ENCODE measurements around the gene DNAJC13. TPM values are rescaled to one million over a fixed set of nuclear protein-coding genes. Genes with fewer than 3 reads are reported as not detected.
"Not testable (repeated sequence)": the region's sequence is repeated elsewhere in the genome, so short reads cannot be mapped to it uniquely, and the experiment has no call there.

DNAJC13 gene
- total RNA-seq, 1 experiment from 2014 or later, result 24.7 TPM

DNA sequence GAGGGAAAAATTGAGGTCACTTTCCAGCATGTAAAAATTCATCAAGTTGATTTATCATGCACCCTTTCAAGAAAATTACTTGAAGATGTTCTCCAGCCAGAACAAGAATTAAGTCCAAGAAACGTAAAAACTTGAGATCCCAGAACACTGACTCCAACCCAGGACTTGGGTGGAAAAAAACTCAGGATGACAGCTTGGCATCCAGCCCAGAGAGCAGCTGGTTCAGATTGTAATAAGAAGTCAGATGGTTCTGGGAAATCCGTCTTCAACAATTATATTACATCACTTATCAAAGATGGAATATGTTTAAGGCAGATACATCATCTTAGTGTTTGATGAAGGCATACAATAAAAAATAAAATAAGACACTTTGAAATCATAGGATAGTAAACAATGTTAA lies 23.0 kb upstream of the DNAJC13 start:
- no peak overlapping the region for H3K4me2 ChIP-seq (ENCODE audit: low read length)
- no peaks in the 10 kb centered on the region for H4K20me1 ChIP-seq (ENCODE audit: low read length)
- no peak overlapping the region for H3K27ac ChIP-seq (ENCODE audit: low read length)
- no peak overlapping the region for H2AFZ ChIP-seq (ENCODE audit: low read length)
- intact Hi-C loops (cut with micrococcal nuclease), result no loop called here
- no TSS peak for BruUV-seq (replicated peaks)
- H3K9me3 ChIP-seq (ENCODE audit: low read length), result no peaks in the 10 kb centered on the region
- H3K9ac ChIP-seq (ENCODE audit: low read length), result no peak overlapping the region
- H3K27me3 ChIP-seq (ENCODE audit: low read length), result no peaks in the 10 kb centered on the region
- no peak for ATAC-seq
- H3K79me2 ChIP-seq (ENCODE audit: low read length), result no peaks in the 10 kb centered on the region
- H3K4me1 ChIP-seq (ENCODE audit: insufficient read depth, low read length), result no peaks in the 10 kb centered on the region
- no peaks in the 10 kb centered on the region for H3K9me2 ChIP-seq (replicated peaks; ENCODE audit: low read length)
- ChIA-PET CTCF (no interaction called here), POLR2A (ENCODE audit: unreplicated experiment) (no interaction called here)
- TF ChIP-seq CTCF (conservative IDR thresholded peaks at IDR 0.05; ENCODE audit: low read depth, low read length) (no peak), EZH2 (IDR thresholded peaks at IDR 0.05; ENCODE audit: low read length, unreplicated experiment) (no peak), EZH2phosphoT487 (IDR thresholded peaks at IDR 0.05; ENCODE audit: borderline replicate concordance, low read length) (no peak)
- no peak for DNase-seq
- no peak overlapping the region for H3K4me3 ChIP-seq (ENCODE audit: low read length)
- H3K36me3 ChIP-seq (ENCODE audit: low read depth, low read length), result no peaks in the 10 kb centered on the region
- no peaks in the 10 kb centered on the region for H3F3A ChIP-seq (ENCODE audit: low read length, unreplicated experiment)

GRCh38 chr3:132395126-132395525 lies 22.2 kb upstream of the DNAJC13 start:
- no peaks in the 10 kb centered on the region for H4K20me1 ChIP-seq (ENCODE audit: low read length)
- intact Hi-C loops (cut with micrococcal nuclease), result no loop called here
- no peak overlapping the region for H3K4me3 ChIP-seq (ENCODE audit: low read length)
- TF ChIP-seq EZH2 (IDR thresholded peaks at IDR 0.05; ENCODE audit: low read length, unreplicated experiment), result no peak
- TF ChIP-seq EZH2phosphoT487 (IDR thresholded peaks at IDR 0.05; ENCODE audit: borderline replicate concordance, low read length), result no peak
- no peak for TF ChIP-seq CTCF (conservative IDR thresholded peaks at IDR 0.05; ENCODE audit: low read depth, low read length)
- ChIA-PET POLR2A (ENCODE audit: unreplicated experiment) (no interaction called here), CTCF (no interaction called here)
- H3K9ac ChIP-seq (ENCODE audit: low read length), result no peak overlapping the region
- no peaks in the 10 kb centered on the region for H3K27me3 ChIP-seq (ENCODE audit: low read length)
- ATAC-seq (no peak), DNase-seq (no peak)
- no TSS peak for BruUV-seq (replicated peaks)
- H3F3A ChIP-seq (ENCODE audit: low read length, unreplicated experiment), result no peaks in the 10 kb centered on the region
- H3K4me2 ChIP-seq (ENCODE audit: low read length), result no peak overlapping the region
- H3K36me3 ChIP-seq (ENCODE audit: low read depth, low read length), result no peaks in the 10 kb centered on the region
- no peak overlapping the region for H2AFZ ChIP-seq (ENCODE audit: low read length)
- H3K9me2 ChIP-seq (replicated peaks; ENCODE audit: low read length), result no peaks in the 10 kb centered on the region
- no peaks in the 10 kb centered on the region for H3K9me3 ChIP-seq (ENCODE audit: low read length)
- H3K4me1 ChIP-seq (ENCODE audit: insufficient read depth, low read length), result no peaks in the 10 kb centered on the region
- H3K27ac ChIP-seq (ENCODE audit: low read length), result no peak overlapping the region
- no peaks in the 10 kb centered on the region for H3K79me2 ChIP-seq (ENCODE audit: low read length)

DNA sequence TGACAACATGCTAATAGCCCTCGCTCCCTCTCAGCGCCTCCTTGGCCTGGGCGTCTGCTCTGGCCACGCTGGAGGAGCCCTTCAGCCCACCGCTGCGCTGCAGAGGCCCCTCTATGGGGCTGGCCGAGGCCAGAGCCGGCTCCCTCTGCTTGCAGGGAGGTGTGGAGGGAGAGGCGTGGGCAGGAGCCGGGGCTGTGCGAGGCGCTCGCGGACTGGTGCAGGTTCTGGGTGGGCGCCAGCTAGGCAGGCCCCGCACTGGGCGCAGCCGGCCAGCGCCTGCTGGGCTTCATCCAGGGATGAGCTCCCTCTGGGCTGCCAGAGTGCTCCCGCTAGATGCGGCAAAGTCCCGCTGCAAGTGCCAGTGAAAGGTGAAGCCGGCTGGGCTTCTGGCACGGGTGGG lies 21.0 kb upstream of the DNAJC13 start:
- Histone ChIP-seq H2AFZ (ENCODE audit: low read length) (no peak overlapping the region), H3K27me3 (ENCODE audit: low read length) (no peaks in the 10 kb centered on the region), H3K36me3 (ENCODE audit: low read depth, low read length) (no peaks in the 10 kb centered on the region), H3K4me3 (ENCODE audit: low read length) (no peak overlapping the region), H3F3A (ENCODE audit: low read length, unreplicated experiment) (no peaks in the 10 kb centered on the region), H3K9ac (ENCODE audit: low read length) (no peak overlapping the region), H4K20me1 (ENCODE audit: low read length) (no peaks in the 10 kb centered on the region), H3K9me3 (ENCODE audit: low read length) (no peaks in the 10 kb centered on the region), H3K9me2 (replicated peaks; ENCODE audit: low read length) (no peaks in the 10 kb centered on the region), H3K4me2 (ENCODE audit: low read length) (no peak overlapping the region), H3K27ac (ENCODE audit: low read length) (no peak overlapping the region), H3K4me1 (ENCODE audit: insufficient read depth, low read length) (no peaks in the 10 kb centered on the region), H3K79me2 (ENCODE audit: low read length) (no peaks in the 10 kb centered on the region)
- DNase-seq, result no peak
- TF ChIP-seq EZH2phosphoT487 (IDR thresholded peaks at IDR 0.05; ENCODE audit: borderline replicate concordance, low read length) (no peak), CTCF (conservative IDR thresholded peaks at IDR 0.05; ENCODE audit: low read depth, low read length) (no peak), EZH2 (IDR thresholded peaks at IDR 0.05; ENCODE audit: low read length, unreplicated experiment) (no peak)
- POLR2A ChIA-PET (ENCODE audit: unreplicated experiment), result no interaction called here
- CTCF ChIA-PET, result no interaction called here
- intact Hi-C loops (cut with micrococcal nuclease), result no loop called here
- no TSS peak for BruUV-seq (replicated peaks)
- ATAC-seq, result no peak

DNA sequence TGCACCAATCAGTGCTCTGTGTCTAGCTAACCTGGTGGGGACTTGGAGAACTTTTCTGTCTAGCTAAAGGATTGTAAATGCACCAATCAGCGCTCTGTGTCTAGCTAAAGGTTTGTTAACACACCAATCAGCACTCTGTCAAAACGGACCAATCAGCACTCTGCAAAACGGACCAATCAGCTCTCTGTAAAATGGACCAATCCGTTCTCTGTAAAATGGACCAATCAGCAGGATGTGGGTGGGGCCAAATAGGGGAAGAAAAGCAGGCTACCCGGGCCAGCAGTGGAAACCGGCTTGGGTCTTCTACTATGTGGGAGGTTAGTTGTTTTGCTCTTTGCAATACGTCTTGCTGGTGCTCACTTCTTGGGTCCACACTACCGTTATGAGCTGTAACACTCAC lies 20.5 kb upstream of the DNAJC13 start:
- H3K4me3 ChIP-seq (ENCODE audit: low read length); H3K4me2 ChIP-seq (ENCODE audit: low read length); ATAC-seq; H2AFZ ChIP-seq (ENCODE audit: low read length); H3K27me3 ChIP-seq (ENCODE audit: low read length); H3K79me2 ChIP-seq (ENCODE audit: low read length); H3K9me3 ChIP-seq (ENCODE audit: low read length); BruUV-seq (replicated peaks); H3K9ac ChIP-seq (ENCODE audit: low read length); intact Hi-C loops (cut with micrococcal nuclease); H3K27ac ChIP-seq (ENCODE audit: low read length); DNase-seq; POLR2A ChIA-PET (ENCODE audit: unreplicated experiment); H3K36me3 ChIP-seq (ENCODE audit: low read depth, low read length); H3K4me1 ChIP-seq (ENCODE audit: insufficient read depth, low read length); H3K9me2 ChIP-seq (replicated peaks; ENCODE audit: low read length); H4K20me1 ChIP-seq (ENCODE audit: low read length); H3F3A ChIP-seq (ENCODE audit: low read length, unreplicated experiment): not testable (repeated sequence)
- CTCF ChIA-PET, result interaction anchor here (0.7 kb wide), 1 partner anchor 10 kb away, joined by 3 read pairs; no protein-coding TSS in a partner anchor
